IgD-negative memory B cell (primary cell): ENCODE results near the gene ITGA8. TPM values are rescaled to one million over a fixed set of nuclear protein-coding genes. Genes with fewer than 3 reads are reported as not detected.
"Not testable (repeated sequence)": the region's sequence is repeated elsewhere in the genome, so short reads cannot be mapped to it uniquely, and the experiment has no call there.

Source experiments
- H3K27ac Mint-ChIP-seq, 3 donors: one replicate each; pipeline ENCODE4 v1.8.0; 2020 to 2022; ENCODE audit warnings: mild to moderate bottlenecking in 3 of 3, mixed read lengths in 3 of 3, moderate library complexity in 1 of 3
- H3K27me3 Mint-ChIP-seq: one replicate; pipeline ENCODE4 v1.8.0; 2021; ENCODE audit warnings: mixed read lengths
- H3K36me3 Mint-ChIP-seq: one replicate; pipeline ENCODE4 v1.8.0; 2020; ENCODE audit warnings: mild to moderate bottlenecking, mixed read lengths
- H3K4me1 Mint-ChIP-seq, 3 donors: one replicate each; pipeline ENCODE4 v1.8.0; 2020 to 2022; ENCODE audit warnings: mixed read lengths in 3 of 3, mild to moderate bottlenecking in 1 of 3
- H3K4me3 Mint-ChIP-seq, 4 donors: one replicate each; pipeline ENCODE4 v1.8.0; 2020 to 2022; ENCODE audit warnings: mild to moderate bottlenecking in 4 of 4, mixed read lengths in 4 of 4, moderate library complexity in 3 of 4
- H3K9me3 Mint-ChIP-seq, 3 donors: one replicate each; pipeline ENCODE4 v1.8.0; 2020 to 2021; ENCODE audit warnings: mixed read lengths in 3 of 3, mild to moderate bottlenecking in 1 of 3
- polyA plus RNA-seq: library from polyadenylated mRNA; unstranded; fragments of 300-500 nt; fragmentation: Illumina TruSeq; gene quantifications from one replicate; pipeline ENCODE4 v1.2.3, GENCODE V29; 2021

The ITGA8 gene
- polyA plus RNA-seq, 1 donor from 2014 or later = not detected

- peaks cover 0 to 4% (median 3%) of the 10 kb centered on the region in 3 donors for H3K9me3 Mint-ChIP-seq
- no peak overlapping the region for H3K27ac Mint-ChIP-seq
- no peak overlapping the region for H3K4me3 Mint-ChIP-seq
- no peaks in the 10 kb centered on the region for H3K36me3 Mint-ChIP-seq
- H3K27me3 Mint-ChIP-seq = peaks cover 2% of the 10 kb centered on the region
- no peaks in the 10 kb centered on the region for H3K4me1 Mint-ChIP-seq
These were observed 168.8 kb downstream of the ITGA8 start for GRCh38 chr10:15550950-15551349.

GRCh38 chr10:15548331-15548730, 171.4 kb downstream of the ITGA8 start:
- H3K9me3 Mint-ChIP-seq = peaks cover 3 to 4% (median 3%) of the 10 kb centered on the region in 3 donors
- H3K27ac Mint-ChIP-seq = no peak overlapping the region
- H3K4me1 Mint-ChIP-seq = no peaks in the 10 kb centered on the region
- no peaks in the 10 kb centered on the region for H3K36me3 Mint-ChIP-seq
- no peak overlapping the region for H3K4me3 Mint-ChIP-seq
- peaks cover 2% of the 10 kb centered on the region for H3K27me3 Mint-ChIP-seq

- Mint-ChIP-seq H3K27ac (no peak overlapping the region), H3K4me1 (no peaks in the 10 kb centered on the region), H3K27me3 (peaks cover 2% of the 10 kb centered on the region), H3K36me3 (no peaks in the 10 kb centered on the region), H3K9me3 (peaks cover 3 to 6% (median 3%) of the 10 kb centered on the region in 3 donors), H3K4me3 (peak overlapping the region in 1 of 4 donors; percentile 33)
These were observed 173.1 kb downstream of the ITGA8 start for GRCh38 chr10:15546606-15547005.

GRCh38 chr10:15545884-15546283, 173.8 kb downstream of the ITGA8 start:
- no peaks in the 10 kb centered on the region for H3K27me3 Mint-ChIP-seq
- no peak overlapping the region for H3K4me3 Mint-ChIP-seq
- no peaks in the 10 kb centered on the region for H3K36me3 Mint-ChIP-seq
- peaks cover 3 to 6% (median 3%) of the 10 kb centered on the region in 3 donors for H3K9me3 Mint-ChIP-seq
- no peaks in the 10 kb centered on the region for H3K4me1 Mint-ChIP-seq
- no peak overlapping the region for H3K27ac Mint-ChIP-seq

- Mint-ChIP-seq H3K27ac (no peak overlapping the region), H3K9me3 (peaks cover 3 to 8% (median 7%) of the 10 kb centered on the region in 3 donors), H3K4me3 (no peak overlapping the region), H3K27me3 (no peaks in the 10 kb centered on the region), H3K4me1 (no peaks in the 10 kb centered on the region), H3K36me3 (no peaks in the 10 kb centered on the region)
These were observed 174.5 kb downstream of the ITGA8 start for GRCh38 chr10:15545266-15545665.

GRCh38 chr10:15543994-15544393, 175.7 kb downstream of the ITGA8 start:
- Mint-ChIP-seq H3K36me3 (no peaks in the 10 kb centered on the region), H3K4me1 (no peaks in the 10 kb centered on the region), H3K27me3 (no peaks in the 10 kb centered on the region), H3K4me3 (no peak overlapping the region), H3K9me3 (peaks cover 3 to 15% (median 11%) of the 10 kb centered on the region in 3 donors), H3K27ac (no peak overlapping the region)

- Mint-ChIP-seq H3K36me3 (no peaks in the 10 kb centered on the region), H3K27ac (no peak overlapping the region), H3K9me3 (peaks cover 3 to 15% (median 11%) of the 10 kb centered on the region in 3 donors), H3K27me3 (no peaks in the 10 kb centered on the region), H3K4me1 (no peaks in the 10 kb centered on the region), H3K4me3 (no peak overlapping the region)
These were observed 176.9 kb downstream of the ITGA8 start for GRCh38 chr10:15542817-15543216.

- Mint-ChIP-seq H3K27ac (no peak overlapping the region), H3K9me3 (peaks cover 2 to 15% (median 11%) of the 10 kb centered on the region in 3 donors), H3K4me3 (no peak overlapping the region), H3K4me1 (no peaks in the 10 kb centered on the region), H3K27me3 (no peaks in the 10 kb centered on the region), H3K36me3 (no peaks in the 10 kb centered on the region)
These were observed 178.3 kb downstream of the ITGA8 start for GRCh38 chr10:15541376-15541775.

GRCh38 chr10:15540727-15541126, 179.0 kb downstream of the ITGA8 start:
- Mint-ChIP-seq H3K27me3 (no peaks in the 10 kb centered on the region), H3K4me3 (peak overlapping the region in 1 of 4 donors; percentile 34), H3K27ac (no peak overlapping the region)

GRCh38 chr10:15539262-15539661, 180.5 kb downstream of the ITGA8 start:
- no peak overlapping the region for H3K27ac Mint-ChIP-seq
- H3K4me3 Mint-ChIP-seq = no peak overlapping the region
- H3K4me1 Mint-ChIP-seq = no peaks in the 10 kb centered on the region
- H3K27me3 Mint-ChIP-seq = no peaks in the 10 kb centered on the region
- peaks cover 6 to 15% (median 8%) of the 10 kb centered on the region in 3 donors for H3K9me3 Mint-ChIP-seq
- H3K36me3 Mint-ChIP-seq = no peaks in the 10 kb centered on the region

More at GRCh38 chr10:15540727-15541126, 179.0 kb downstream of the ITGA8 start:
- Mint-ChIP-seq H3K9me3 (peaks cover 2 to 15% (median 11%) of the 10 kb centered on the region in 3 donors), H3K36me3 (no peaks in the 10 kb centered on the region), H3K4me1 (no peaks in the 10 kb centered on the region)

GRCh38 chr10:15534928-15535538, 184.7 kb downstream of the ITGA8 start:
- not testable (repeated sequence) for H3K4me3 Mint-ChIP-seq, H3K9me3 Mint-ChIP-seq, H3K27ac Mint-ChIP-seq, H3K36me3 Mint-ChIP-seq, H3K27me3 Mint-ChIP-seq, H3K4me1 Mint-ChIP-seq

- peaks cover 0 to 5% (median 1%) of the 10 kb centered on the region in 3 donors for H3K9me3 Mint-ChIP-seq
- H3K27me3 Mint-ChIP-seq = no peaks in the 10 kb centered on the region
- no peak overlapping the region for H3K27ac Mint-ChIP-seq
These were observed 187.6 kb downstream of the ITGA8 start for GRCh38 chr10:15531927-15532722.

GRCh38 chr10:15528859-15529239, 190.9 kb downstream of the ITGA8 start:
- Mint-ChIP-seq H3K4me3 (no peak overlapping the region), H3K36me3 (no peaks in the 10 kb centered on the region), H3K9me3 (peaks cover 0 to 1% (median 1%) of the 10 kb centered on the region in 3 donors), H3K4me1 (no peaks in the 10 kb centered on the region), H3K27me3 (no peaks in the 10 kb centered on the region), H3K27ac (no peak overlapping the region)

More at GRCh38 chr10:15531927-15532722, 187.6 kb downstream of the ITGA8 start:
- H3K4me1 Mint-ChIP-seq = no peaks in the 10 kb centered on the region
- no peaks in the 10 kb centered on the region for H3K36me3 Mint-ChIP-seq
- H3K4me3 Mint-ChIP-seq = no peak overlapping the region

GRCh38 chr10:15526754-15527153, 193.0 kb downstream of the ITGA8 start:
- Mint-ChIP-seq H3K27me3 (no peaks in the 10 kb centered on the region), H3K4me1 (no peaks in the 10 kb centered on the region)

GRCh38 chr10:15521328-15521903, 198.3 kb downstream of the ITGA8 start:
- peaks cover 0 to 4% (median 0%) of the 10 kb centered on the region in 3 donors for H3K9me3 Mint-ChIP-seq

More at GRCh38 chr10:15526754-15527153, 193.0 kb downstream of the ITGA8 start:
- no peak overlapping the region for H3K27ac Mint-ChIP-seq
- H3K36me3 Mint-ChIP-seq = no peaks in the 10 kb centered on the region
- H3K9me3 Mint-ChIP-seq = peaks cover 0 to 1% (median 1%) of the 10 kb centered on the region in 3 donors
- no peak overlapping the region for H3K4me3 Mint-ChIP-seq

More at GRCh38 chr10:15521328-15521903, 198.3 kb downstream of the ITGA8 start:
- Mint-ChIP-seq H3K36me3 (no peaks in the 10 kb centered on the region), H3K4me3 (no peak overlapping the region), H3K4me1 (no peaks in the 10 kb centered on the region), H3K27ac (no peak overlapping the region), H3K27me3 (peaks cover 4% of the 10 kb centered on the region)
